GM18505 (cell line): Measurements from ENCODE around the gene SMARCA2.

Experiments
- ATAC-seq: cut with Tn5 transposase; IDR thresholded peaks from one replicate; pipeline ENCODE4 v1.9.1; 2021; ENCODE audit not compliant: unreplicated experiment
- POLR2A ChIP-seq: IDR thresholded peaks from 4 replicates; pipeline ENCODE4 v1.6.1; 2011; ENCODE audit warnings: borderline replicate concordance; ENCODE audit not compliant: insufficient read depth, insufficient read length; ENCODE audit errors: extremely low read depth

Gene SMARCA2

DNA sequence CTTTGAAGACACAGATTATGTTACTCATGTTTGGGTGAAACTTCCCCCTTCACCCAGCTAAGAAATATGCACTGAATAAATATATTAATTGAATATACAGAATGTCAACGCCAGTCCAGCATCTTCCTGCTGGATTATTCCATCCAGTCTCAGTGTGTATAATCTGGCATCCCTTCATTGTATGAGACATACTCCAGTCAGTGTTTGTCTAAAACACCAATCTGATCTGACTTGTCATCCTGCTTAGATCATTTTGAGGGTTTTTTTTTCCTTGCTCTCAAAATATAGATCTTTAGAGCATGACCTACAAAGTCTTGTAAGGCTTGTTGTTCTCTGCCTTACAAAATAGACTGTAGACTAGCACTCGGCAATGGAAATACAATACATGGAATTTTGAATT lies 195.1 kb downstream of the SMARCA2 start:
- no peak for TF ChIP-seq POLR2A
- no peak for ATAC-seq

DNA sequence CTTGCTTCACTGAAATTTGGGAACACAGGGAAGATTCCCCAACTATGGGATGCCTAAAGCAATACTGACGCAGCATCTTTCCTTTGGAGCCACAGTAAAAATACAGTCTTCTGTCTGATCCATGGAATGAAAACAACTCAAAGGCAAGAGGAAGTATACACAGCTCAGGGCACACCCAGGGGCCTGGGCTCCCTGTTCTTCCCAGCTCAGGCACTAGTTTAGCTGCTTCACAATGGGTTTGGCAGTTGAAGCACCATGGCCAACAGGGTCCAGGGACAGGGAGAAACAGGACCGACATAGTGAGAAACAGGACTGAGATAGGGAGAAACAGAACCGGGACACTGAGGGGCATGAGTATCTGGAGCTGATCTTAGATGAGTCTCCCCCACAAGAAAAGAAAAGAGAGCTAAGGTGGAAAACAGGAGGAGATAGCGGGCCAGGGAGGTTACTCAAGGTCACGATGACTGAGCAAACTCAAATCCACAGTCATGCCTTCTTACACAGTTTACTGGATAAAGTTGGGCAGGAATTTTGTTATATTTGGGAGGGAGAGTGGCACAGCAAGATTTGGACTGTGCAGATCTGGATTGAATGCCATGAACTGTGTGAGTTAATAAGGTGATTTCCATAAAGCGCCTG lies 198.8 kb downstream of the SMARCA2 start:
- TF ChIP-seq POLR2A = no peak
- no peak for ATAC-seq

DNA sequence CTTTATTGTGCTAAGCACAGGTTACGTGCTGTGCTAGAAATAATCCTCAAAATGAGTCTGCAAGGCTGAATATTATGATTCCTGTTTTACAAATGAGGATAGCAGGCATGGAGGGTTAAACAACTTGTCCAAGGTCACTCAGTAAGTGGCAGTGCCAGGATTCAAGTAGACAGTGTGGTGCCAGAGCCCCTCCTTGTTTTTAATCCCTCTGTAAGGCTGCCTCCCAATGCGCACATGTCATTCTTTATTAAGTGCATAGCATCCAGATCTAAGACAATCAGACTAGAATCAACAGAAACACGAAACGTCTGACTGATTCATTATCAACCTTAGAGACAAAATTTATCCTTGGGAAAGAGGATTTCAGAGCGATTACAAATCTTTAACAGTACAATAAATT lies 199.6 kb downstream of the SMARCA2 start:
- no peak for TF ChIP-seq POLR2A
- ATAC-seq = no peak

DNA sequence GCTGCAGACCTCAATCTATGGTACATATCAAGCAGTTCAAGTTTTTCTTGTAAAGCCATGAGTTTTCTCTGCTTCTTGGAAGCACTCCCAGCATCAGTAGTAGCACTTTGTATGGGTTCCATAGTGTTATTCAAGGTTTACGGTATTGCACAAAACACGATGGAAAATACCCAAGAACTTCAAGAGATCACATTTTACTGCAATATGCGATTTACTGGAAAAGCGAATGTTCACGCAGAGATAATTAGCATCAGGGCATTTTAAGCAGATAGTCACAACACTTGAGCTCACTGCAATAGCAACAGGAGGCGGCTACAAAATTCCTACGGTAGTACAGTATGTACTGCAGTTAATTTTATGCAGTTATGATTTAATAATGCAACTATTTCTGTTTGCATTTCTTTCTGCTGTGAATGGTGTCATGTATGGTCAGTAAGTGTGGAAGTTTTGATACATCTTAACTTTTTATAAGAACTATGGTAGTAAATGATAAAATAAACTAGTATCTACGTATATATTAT lies 200.8 kb downstream of the SMARCA2 start:
- no peak for ATAC-seq

DNA sequence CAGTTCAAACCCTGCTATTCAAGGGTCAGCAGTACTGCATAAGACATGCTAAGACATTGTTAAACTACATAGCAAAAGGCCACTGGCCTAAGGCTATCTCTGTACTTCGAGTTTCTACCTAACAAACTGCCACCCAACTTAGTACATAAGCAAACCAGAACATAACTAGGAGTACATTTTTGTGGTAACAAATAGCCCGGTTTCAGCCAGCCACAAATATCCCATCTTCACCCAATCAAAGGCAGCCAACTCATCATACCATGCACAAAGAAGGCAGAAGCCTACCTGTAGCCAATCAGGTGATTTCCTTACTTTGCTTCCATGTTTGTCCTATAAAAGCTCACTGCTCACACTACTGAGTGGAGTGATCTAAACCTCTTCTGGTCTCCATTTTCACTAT lies 201.4 kb downstream of the SMARCA2 start:
- no peak for TF ChIP-seq POLR2A
- ATAC-seq = no peak

More for the DNA sequence above, 200.8 kb downstream of the SMARCA2 start:
- TF ChIP-seq POLR2A = no peak

DNA sequence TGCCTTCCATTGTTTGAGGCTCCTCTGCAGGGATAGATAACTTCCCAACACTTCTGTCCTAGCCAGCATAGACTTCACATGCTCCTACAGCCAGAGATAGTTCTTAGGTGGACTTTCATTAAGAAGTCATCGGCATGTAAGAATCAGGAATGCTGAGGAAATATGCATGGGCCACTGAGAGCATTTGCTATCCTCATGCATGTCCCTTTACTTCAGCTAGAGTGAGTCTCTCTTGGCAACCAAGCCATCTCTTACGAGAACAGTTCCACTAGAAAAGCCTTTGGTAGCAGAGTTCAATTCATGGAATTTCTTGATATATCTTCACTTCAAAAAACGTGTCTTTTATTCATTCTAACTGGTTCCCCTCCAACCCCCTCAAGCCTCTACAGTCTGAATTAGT lies 202.4 kb downstream of the SMARCA2 start:
- TF ChIP-seq POLR2A = no peak
- ATAC-seq = no peak

DNA sequence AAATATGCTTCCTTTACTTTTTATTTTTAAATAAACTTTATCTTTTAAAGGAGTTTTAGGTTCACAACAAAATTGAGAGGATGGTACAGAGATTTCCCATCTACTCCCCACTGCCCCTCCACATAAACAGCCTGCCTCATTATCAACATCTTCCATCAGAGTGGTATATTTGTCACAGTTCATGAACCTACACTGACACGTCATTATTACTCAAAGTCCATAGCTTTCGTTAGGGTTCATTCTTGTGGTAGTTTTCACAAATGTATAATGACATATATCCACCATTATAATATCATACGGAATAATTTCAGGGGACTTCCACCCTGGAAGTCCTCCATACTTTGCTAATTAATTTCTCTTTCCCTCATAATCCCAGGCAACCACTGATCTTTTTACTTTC lies 204.9 kb downstream of the SMARCA2 start:
- ATAC-seq = no peak
- TF ChIP-seq POLR2A = no peak

DNA sequence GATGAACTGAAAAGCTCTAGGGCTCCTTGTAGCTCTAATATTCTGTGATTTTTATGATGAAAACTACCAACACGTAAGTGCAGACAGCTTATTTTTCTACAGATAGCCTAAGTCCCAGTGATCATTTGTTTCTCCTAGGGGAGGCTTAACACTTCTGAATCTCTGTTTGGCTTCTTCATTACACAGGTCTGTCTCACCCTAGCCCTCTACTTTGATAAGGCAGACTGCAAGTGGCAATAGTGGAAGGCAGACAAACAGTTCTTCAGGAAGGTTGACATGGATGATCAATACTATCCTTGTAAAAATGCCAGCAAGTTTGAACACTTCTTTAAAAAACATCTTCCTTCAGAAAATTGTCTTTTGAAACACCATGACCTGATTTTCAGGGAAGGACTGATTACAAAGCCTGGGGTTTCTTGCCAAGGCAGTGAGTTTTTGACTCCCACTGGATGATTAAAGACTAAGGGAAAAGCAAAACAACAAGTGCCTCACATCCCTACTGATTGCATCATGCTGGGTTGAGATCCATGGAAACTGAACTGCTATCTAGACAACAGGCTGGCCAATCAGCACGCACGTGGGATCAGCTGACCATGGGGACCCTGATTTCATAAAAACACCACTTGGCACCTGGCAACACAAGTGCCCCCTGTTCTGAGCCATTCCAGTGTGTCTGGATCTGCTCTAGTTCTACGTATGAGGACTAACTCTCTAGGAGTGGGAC lies 212.2 kb downstream of the SMARCA2 start:
- no peak for TF ChIP-seq POLR2A
- no peak for ATAC-seq

DNA sequence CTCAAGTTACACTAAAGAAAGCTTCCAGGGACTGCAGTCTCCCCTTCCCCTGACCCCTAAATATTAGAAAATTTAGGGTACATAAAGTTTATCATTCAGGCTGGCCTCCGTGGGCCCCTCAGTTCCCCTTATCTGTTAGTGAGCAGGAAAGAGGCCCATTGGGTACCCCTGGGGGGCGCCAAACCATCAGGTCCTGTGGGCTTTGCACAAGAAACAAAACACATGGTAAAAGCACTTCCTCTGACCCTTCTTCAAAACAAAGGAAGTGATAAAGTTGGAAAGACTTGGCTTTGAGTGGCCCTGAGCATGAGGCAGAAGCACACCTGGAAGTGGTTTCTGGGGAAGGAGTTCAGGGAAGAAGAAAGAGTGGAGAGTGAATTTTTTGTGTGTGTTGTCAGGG lies 213.0 kb downstream of the SMARCA2 start:
- ATAC-seq = no peak
- no peak for TF ChIP-seq POLR2A

DNA sequence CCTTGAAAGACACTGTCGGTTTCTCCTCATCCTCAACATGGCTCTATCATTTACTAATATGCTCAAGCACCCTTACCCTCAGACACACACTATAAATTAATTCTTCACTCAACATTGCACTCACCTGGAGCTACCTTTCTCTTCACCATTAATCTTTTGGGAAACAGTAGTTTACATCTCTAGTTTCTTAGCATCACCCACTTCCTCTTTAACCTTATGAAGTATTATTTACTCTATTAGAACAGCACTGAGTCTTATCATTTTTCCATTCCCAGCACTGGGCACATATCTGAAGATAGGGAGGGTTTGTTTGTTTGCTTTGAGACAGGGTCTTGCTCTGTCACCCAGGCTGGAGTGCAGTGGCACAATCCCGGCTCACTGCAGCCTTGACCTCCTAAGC lies 213.5 kb downstream of the SMARCA2 start:
- no peak for ATAC-seq
- TF ChIP-seq POLR2A = no peak

DNA sequence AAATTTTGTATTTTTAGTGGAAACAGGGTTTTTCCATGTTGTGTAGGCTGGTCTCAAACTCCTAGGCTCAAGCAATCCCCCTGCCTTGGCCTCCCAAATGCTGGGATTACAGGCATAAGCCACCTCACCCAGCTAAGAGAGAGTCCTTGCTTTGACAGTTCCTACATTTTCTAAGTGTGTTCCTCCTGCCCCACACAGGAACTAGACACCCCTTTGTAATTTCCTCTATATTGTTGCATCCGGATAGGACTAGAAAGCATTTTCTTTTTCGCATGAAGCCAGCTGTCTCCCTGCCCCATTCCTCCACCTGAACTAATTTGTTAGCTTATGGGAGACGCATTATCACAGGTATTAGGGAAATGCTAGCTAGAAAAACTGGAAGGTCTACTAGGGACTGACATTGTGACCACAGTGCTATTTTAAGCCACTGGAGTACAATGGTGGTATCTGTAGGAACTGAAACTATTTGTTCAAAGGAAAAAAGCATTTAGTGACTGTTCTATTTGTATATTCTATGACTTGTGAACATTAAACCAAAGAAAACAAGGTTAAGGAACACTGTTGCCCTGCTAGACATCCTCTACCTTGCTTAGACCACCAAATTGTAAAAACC lies 214.1 kb downstream of the SMARCA2 start:
- ATAC-seq = no peak
- no peak for TF ChIP-seq POLR2A

DNA sequence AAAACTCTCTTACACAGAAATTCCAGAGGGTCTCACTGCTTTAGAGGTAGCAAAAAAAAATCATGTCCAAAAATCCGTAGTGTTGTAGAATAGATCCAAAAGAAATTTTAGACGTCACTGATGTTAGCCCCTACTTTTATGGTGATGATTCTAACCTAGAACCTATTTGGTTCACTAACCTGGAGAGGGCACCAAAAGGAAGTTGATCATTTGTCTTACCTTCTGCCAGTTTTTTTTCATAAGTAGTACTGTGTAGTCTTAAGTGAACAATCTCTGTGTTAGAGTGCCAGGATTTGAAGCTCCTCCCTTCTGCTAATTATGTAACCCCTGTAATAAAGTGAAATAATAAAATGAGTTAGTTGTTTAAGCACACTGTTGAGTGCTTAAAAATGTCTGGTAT lies 215.2 kb downstream of the SMARCA2 start:
- ATAC-seq = no peak
- TF ChIP-seq POLR2A = no peak

DNA sequence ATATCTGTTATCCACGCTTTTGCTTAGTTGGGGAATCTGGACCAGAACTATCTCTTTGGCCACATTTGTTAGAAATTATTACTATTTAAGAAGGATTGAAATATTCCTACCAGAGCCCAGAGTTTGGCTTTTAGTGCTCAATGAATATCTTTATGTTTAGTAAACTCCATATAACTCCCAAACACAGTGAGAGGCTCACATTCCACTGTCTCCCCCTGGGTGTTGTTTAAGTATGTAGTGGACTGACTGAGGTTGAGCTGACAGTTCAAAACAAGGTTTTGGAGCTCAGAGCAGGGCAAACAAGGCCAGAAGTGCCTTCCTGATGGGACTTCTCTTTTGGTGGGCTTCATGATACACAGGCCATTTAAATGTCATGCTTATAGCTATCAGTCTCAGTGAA lies 216.0 kb downstream of the SMARCA2 start:
- ATAC-seq = no peak
- TF ChIP-seq POLR2A = no peak

DNA sequence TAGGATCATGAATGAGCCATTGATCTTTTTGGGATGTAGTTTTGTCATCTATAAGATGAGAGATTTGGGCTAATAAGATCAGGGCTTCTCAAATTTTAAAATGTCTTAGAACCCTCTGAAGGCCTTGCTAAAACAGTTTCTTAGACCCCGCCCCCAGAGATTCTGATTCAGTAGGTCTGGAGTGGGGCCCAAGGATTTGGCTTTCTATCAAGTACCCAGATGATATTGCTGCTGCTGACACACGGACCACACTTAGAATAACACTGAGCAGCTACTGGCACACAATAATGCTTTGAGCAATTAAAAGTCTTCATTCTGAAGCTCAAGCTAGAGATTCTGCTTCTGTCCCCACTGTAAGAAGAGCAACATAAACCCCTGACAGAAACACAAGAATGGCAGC lies 216.7 kb downstream of the SMARCA2 start:
- TF ChIP-seq POLR2A = no peak
- no peak for ATAC-seq
